GM12891 (cell line): ENCODE results near the gene TTC28.

Source experiments
- DNase-seq: peaks from one replicate; pipeline ENCODE4 v3.0.0; 2011; ENCODE audit warnings: low spot score; ENCODE audit not compliant: insufficient read length
- FAIRE-seq: peaks from 2 replicates; lab custom pipeline; 2011; peaks lifted over from hg19 to GRCh38; lab: Jason Lieb, UNC
- PAX5 ChIP-seq: IDR thresholded peaks from 2 replicates; pipeline ENCODE4 v1.6.1; 2011; ENCODE audit warnings: low read length, moderate library complexity, mild to moderate bottlenecking; ENCODE audit not compliant: insufficient read depth, severe bottlenecking
- POLR2A ChIP-seq: IDR thresholded peaks from 2 replicates; pipeline ENCODE4 v1.6.1; 2011; ENCODE audit warnings: low read depth, low read length, control low read depth
- POLR2AphosphoS5 ChIP-seq: IDR thresholded peaks from 2 replicates; pipeline ENCODE4 v1.6.1; 2011; ENCODE audit warnings: low read depth, low read length, control low read depth
- POU2F2 ChIP-seq: IDR thresholded peaks from 2 replicates; pipeline ENCODE4 v1.6.1; 2011; ENCODE audit warnings: low read depth, mild to moderate bottlenecking, control low read depth, low read length, moderate library complexity
- SPI1 ChIP-seq: IDR thresholded peaks from 2 replicates; pipeline ENCODE4 v1.6.1; 2011; ENCODE audit warnings: low read depth, low read length, control low read depth
- TAF1 ChIP-seq: IDR thresholded peaks from 2 replicates; pipeline ENCODE4 v1.6.1; 2011; ENCODE audit warnings: low read depth, low read length, control low read depth

Gene TTC28

GRCh38 chr22:28408709-28409108 lies 270.9 kb downstream of the TTC28 start:
- TF ChIP-seq PAX5 (no peak), POLR2AphosphoS5 (no peak), SPI1 (no peak), POLR2A (no peak), POU2F2 (no peak), TAF1 (no peak)
- FAIRE-seq (no peak), DNase-seq (no peak)

- TF ChIP-seq SPI1: no peak
- TF ChIP-seq POLR2A: no peak
- no peak for TF ChIP-seq POLR2AphosphoS5
- no peak for TF ChIP-seq PAX5
- no peak for TF ChIP-seq TAF1
- TF ChIP-seq POU2F2: no peak
- no peak for DNase-seq
- no peak for FAIRE-seq
Observed at GRCh38 chr22:28407645-28408044, 272.0 kb downstream of the TTC28 start.

- DNase-seq (no peak), FAIRE-seq (no peak)
- TF ChIP-seq PAX5 (no peak), POLR2AphosphoS5 (no peak), TAF1 (no peak)
Observed at GRCh38 chr22:28406246-28406645, 273.4 kb downstream of the TTC28 start.

- FAIRE-seq (no peak), DNase-seq (no peak)
- TF ChIP-seq PAX5: no peak
- TF ChIP-seq POLR2A: no peak
- no peak for TF ChIP-seq SPI1
- TF ChIP-seq POU2F2: no peak
- no peak for TF ChIP-seq POLR2AphosphoS5
- no peak for TF ChIP-seq TAF1
Observed at GRCh38 chr22:28405588-28405987, 274.1 kb downstream of the TTC28 start.

- FAIRE-seq: no peak
- TF ChIP-seq SPI1 (no peak), PAX5 (no peak)
- peak; percentile 7 for DNase-seq
Observed at GRCh38 chr22:28402539-28402938, 277.1 kb downstream of the TTC28 start.

- no peak for FAIRE-seq
- no peak for DNase-seq
- no peak for TF ChIP-seq TAF1
- no peak for TF ChIP-seq PAX5
- no peak for TF ChIP-seq POU2F2
Observed at GRCh38 chr22:28402060-28402459, 277.6 kb downstream of the TTC28 start.

- DNase-seq (no peak), FAIRE-seq (no peak)
- TF ChIP-seq POU2F2 (no peak), POLR2AphosphoS5 (no peak), POLR2A (no peak), SPI1 (no peak), TAF1 (no peak), PAX5 (no peak)
Observed at GRCh38 chr22:28398981-28399380, 280.7 kb downstream of the TTC28 start.

GRCh38 chr22:28398355-28398754 lies 281.3 kb downstream of the TTC28 start:
- TF ChIP-seq TAF1 (no peak), POLR2A (no peak), PAX5 (no peak), SPI1 (no peak), POLR2AphosphoS5 (no peak), POU2F2 (no peak)
- no peak for FAIRE-seq

GRCh38 chr22:28397306-28397705 lies 282.3 kb downstream of the TTC28 start:
- no peak for FAIRE-seq
- TF ChIP-seq SPI1: no peak
- no peak for TF ChIP-seq TAF1
- no peak for TF ChIP-seq PAX5
- TF ChIP-seq POLR2A: no peak
- no peak for TF ChIP-seq POLR2AphosphoS5
- TF ChIP-seq POU2F2: no peak
- no peak for DNase-seq

More at GRCh38 chr22:28398355-28398754, 281.3 kb downstream of the TTC28 start:
- DNase-seq: no peak

GRCh38 chr22:28395920-28396753 lies 283.5 kb downstream of the TTC28 start:
- FAIRE-seq (no peak), DNase-seq (no peak)
- TF ChIP-seq SPI1 (no peak), POLR2AphosphoS5 (no peak), PAX5 (no peak), POU2F2 (no peak), TAF1 (no peak), POLR2A (no peak)
